HCT116 (cell line): ENCODE measurements around the gene MRAP2. TPM values are rescaled to one million over a fixed set of nuclear protein-coding genes. Genes with fewer than 3 reads are reported as not detected.

Experiments used
- ATAC-seq: fragments of 200-7000 bp; cut with Tn5 transposase; 2 replicates; pipeline ENCODE4 v1.9.1; 2020; ENCODE audit warnings: mild to moderate bottlenecking, moderate library complexity
- BruUV-seq: library from RNA; stranded (reverse); fragments of 400-500 nt; replicated peaks from 2 replicates; lab custom pipeline; 2021; lab: Mats Ljungman, UMichigan
- CTCF ChIA-PET: fragments of 300-600 bp; sonication (Branson Sonifier 250); formaldehyde crosslinking; loops from one replicate; lab custom pipeline; 2021; ENCODE audit warnings: antibody characterized with exemption; lab: Charles Lee
- POLR2A ChIA-PET: fragments of 300-600, 350-600 bp; sonication (Branson Sonifier 250); formaldehyde crosslinking; loops from one replicate; lab custom pipeline; 2021; ENCODE audit warnings: antibody characterized with exemption; lab: Charles Lee
- RAD21 ChIA-PET, 2 experiments: fragments of 300-600 bp; sonication (Branson Sonifier 250); formaldehyde crosslinking; loops; one replicate each; lab custom pipeline; 2023; ENCODE audit warnings: low total read pairs in 2 of 2; ENCODE audit not compliant: uncharacterized antibody in 2 of 2, unreplicated experiment in 2 of 2, low non-redundant PET in 1 of 2; lab: Charles Lee
- DNase-seq: peaks from one replicate; pipeline ENCODE4 v3.0.0-alpha.2; 2010; ENCODE audit warnings: low read depth, low spot score
- H2AFZ ChIP-seq: fragments of 200-600 bp; shearing (Covaris generic), sonication (generic); 2 replicates; pipeline ENCODE4 v1.6.1; 2017; ENCODE audit warnings: low read depth, mixed run types, mixed read lengths, antibody characterized with exemption, low read length; ENCODE audit not compliant: poor library complexity, severe bottlenecking
- H3K27ac ChIP-seq: 2 replicates; pipeline ENCODE4 v1.5.1; 2012; ENCODE audit warnings: low read depth, low read length
- H3K27me3 ChIP-seq: fragments of 200-600 bp; sonication (generic); 2 replicates; pipeline ENCODE4 v1.6.1; 2016; ENCODE audit warnings: mixed run types, low read length, mixed read lengths; ENCODE audit not compliant: insufficient read depth
- H3K36me3 ChIP-seq, 2 experiments: fragments of 200-500 bp in 1 of 2; fragments of 200-600 bp in 1 of 2; sonication (Bioruptor generic) in 1 of 2; sonication (generic) in 1 of 2; 2 replicates each; pipeline versions ENCODE4 v1.5.1 to v1.6.1; 2014 to 2016; ENCODE audit warnings: low read length in 2 of 2, inconsistent platforms in 1 of 2, mixed read lengths in 1 of 2, mixed run types in 1 of 2; ENCODE audit not compliant: insufficient read depth in 2 of 2, control insufficient read depth in 1 of 2
- H3K4me1 ChIP-seq, 2 experiments: fragments of 200-600 bp in 1 of 2; sonication (generic) in 1 of 2; 2 replicates each; pipeline versions ENCODE4 v1.5.1 to v1.6.1; 2012 to 2017; ENCODE audit warnings: low read length in 2 of 2, inconsistent platforms in 1 of 2, mild to moderate bottlenecking in 1 of 2, mixed read lengths in 1 of 2, mixed run types in 1 of 2, moderate library complexity in 1 of 2; ENCODE audit not compliant: insufficient read depth in 2 of 2, control insufficient read depth in 1 of 2
- H3K4me2 ChIP-seq: fragments of 200-600 bp; sonication (generic); 2 replicates; pipeline ENCODE4 v1.6.1; 2017; ENCODE audit warnings: mixed run types, low read length, mixed read lengths
- H3K4me3 ChIP-seq, 2 experiments: fragments of 200-600 bp in 1 of 2; sonication (generic) in 1 of 2; replicated peaks in 1 of 2; 2 replicates each; pipeline ENCODE4 v1.5.1; 2011 to 2016; ENCODE audit warnings: low read length in 2 of 2, control low read depth in 1 of 2, low read depth in 1 of 2, mild to moderate bottlenecking in 1 of 2, mixed read lengths in 1 of 2, mixed run types in 1 of 2
- H3K79me2 ChIP-seq: fragments of 200-600 bp; sonication (generic); 2 replicates; pipeline ENCODE4 v1.6.1; 2017; ENCODE audit warnings: mild to moderate bottlenecking, mixed run types, low read length, moderate library complexity, mixed read lengths; ENCODE audit not compliant: insufficient read depth
- H3K9ac ChIP-seq: fragments of 200-600 bp; sonication (generic); 2 replicates; pipeline ENCODE4 v1.6.1; 2016; ENCODE audit warnings: low read length, mixed read lengths
- H3K9me2 ChIP-seq: fragments of 200-600 bp; sonication (generic), shearing (Covaris generic); 2 replicates; pipeline ENCODE4 v1.6.1; 2017; ENCODE audit warnings: mixed run types, mild to moderate bottlenecking, moderate library complexity; ENCODE audit not compliant: insufficient read depth
- H3K9me3 ChIP-seq, 2 experiments: fragments of 200-500 bp in 1 of 2; fragments of 200-600 bp in 1 of 2; sonication (Bioruptor generic) in 1 of 2; sonication (generic) in 1 of 2; 2 replicates each; pipeline ENCODE4 v1.6.1; 2014 to 2017; ENCODE audit warnings: low read length in 2 of 2, mixed read lengths in 2 of 2, inconsistent platforms in 1 of 2, low read depth in 1 of 2, mild to moderate bottlenecking in 1 of 2, mixed run types in 1 of 2, moderate library complexity in 1 of 2; ENCODE audit not compliant: control insufficient read depth in 1 of 2, insufficient read depth in 1 of 2
- H4K20me1 ChIP-seq: fragments of 200-600 bp; sonication (generic), shearing (Covaris generic); 2 replicates; pipeline ENCODE4 v1.6.1; 2017; ENCODE audit warnings: mixed run types, mild to moderate bottlenecking, moderate library complexity; ENCODE audit not compliant: insufficient read depth
- CEBPB ChIP-seq: IDR thresholded peaks from 2 replicates; pipeline ENCODE4 v1.6.1; 2012; ENCODE audit warnings: low read depth
- CTCF ChIP-seq, 3 experiments: fragments of 200-600 bp in 1 of 3; sonication (generic) in 1 of 3; IDR thresholded peaks in 2 of 3; conservative IDR thresholded peaks in 1 of 3; 2 replicates each; pipeline ENCODE4 v1.5.1; 2012 to 2017; ENCODE audit warnings: low read depth in 2 of 3, low read length in 2 of 3, antibody characterized with exemption in 1 of 3, borderline replicate concordance in 1 of 3, control low read depth in 1 of 3, mild to moderate bottlenecking in 1 of 3, mixed read lengths in 1 of 3, mixed run types in 1 of 3, moderate library complexity in 1 of 3; ENCODE audit not compliant: insufficient read depth in 1 of 3
- EZH2 ChIP-seq: fragments of 200-600 bp; sonication (generic); IDR thresholded peaks from 2 replicates; pipeline ENCODE4 v1.6.1; 2017; ENCODE audit warnings: antibody characterized with exemption, mixed run types
- FOSL1 ChIP-seq: IDR thresholded peaks from 2 replicates; pipeline ENCODE4 v1.6.1; 2012; ENCODE audit warnings: low read depth
- JUND ChIP-seq: IDR thresholded peaks from 2 replicates; pipeline ENCODE4 v1.6.1; 2012
- MAX ChIP-seq: IDR thresholded peaks from 2 replicates; pipeline ENCODE4 v1.6.1; 2012
- POLR2A ChIP-seq: IDR thresholded peaks from 2 replicates; pipeline ENCODE4 v1.7.0; 2011; ENCODE audit warnings: borderline replicate concordance; ENCODE audit not compliant: insufficient read depth, insufficient read length; ENCODE audit errors: extremely low read depth
- POLR2AphosphoS5 ChIP-seq: IDR thresholded peaks from 2 replicates; pipeline ENCODE4 v1.6.1; 2011; ENCODE audit warnings: mild to moderate bottlenecking, low read depth, low read length, moderate library complexity
- TCF7L2 ChIP-seq: IDR thresholded peaks from 2 replicates; pipeline ENCODE4 v1.7.0; 2011; ENCODE audit warnings: borderline replicate concordance, inconsistent platforms; ENCODE audit not compliant: insufficient read depth, insufficient read length; ENCODE audit errors: extremely low read depth
- YY1 ChIP-seq: IDR thresholded peaks from 2 replicates; pipeline ENCODE4 v1.6.1; 2011; ENCODE audit warnings: low read length, low read depth, moderate library complexity, mild to moderate bottlenecking; ENCODE audit not compliant: insufficient replicate concordance; ENCODE audit errors: extremely low read depth
- ZNF274 ChIP-seq: fragments of 200-500 bp; sonication (Bioruptor generic); IDR thresholded peaks from 2 replicates; pipeline ENCODE4 v1.6.1; 2014; ENCODE audit warnings: mild to moderate bottlenecking, low read depth, low read length, inconsistent platforms
- intact Hi-C: fragments of 100-400 bp; cut with micrococcal nuclease; formaldehyde crosslinking; loops from 2 replicates; pipeline ENCODE4 v1.10.0; 2022
- total RNA-seq: library from RNA; stranded (reverse); gene quantifications from one replicate; pipeline ENCODE4 v1.2.1, GENCODE V29; 2021; ENCODE audit not compliant: unreplicated experiment
- TF ChIP-seq, protein P1 (sequence below): IDR thresholded peaks from 2 replicates; pipeline ENCODE4 v1.6.1; 2011; ENCODE audit warnings: mild to moderate bottlenecking, low read length, moderate library complexity; ENCODE audit not compliant: insufficient replicate concordance; ENCODE audit errors: extremely low read depth

The MRAP2 gene
- total RNA-seq, 1 experiment from 2014 or later, result 1.4 TPM

- CTCF ChIA-PET, result no interaction called here
- RAD21 ChIA-PET, result no interaction called here
These were observed 24.3 kb downstream of the MRAP2 start for GRCh38 chr6:84057908-84058307.

GRCh38 chr6:84059082-84059481 is 25.5 kb downstream of the MRAP2 start:
- ChIA-PET POLR2A (no interaction called here), RAD21 (no interaction called here), CTCF (no interaction called here)
- intact Hi-C loops, result no loop called here
- H3K9me3 ChIP-seq, result no peaks in the 10 kb centered on the region
- no TSS peak for BruUV-seq
- H3K9ac ChIP-seq, result no peak overlapping the region
- H3K36me3 ChIP-seq, result no peaks in the 10 kb centered on the region
- H3K4me1 ChIP-seq, result no peaks in the 10 kb centered on the region
- H2AFZ ChIP-seq, result no peak overlapping the region
- no peak overlapping the region for H3K4me3 ChIP-seq
- no peak for ATAC-seq
- H3K27ac ChIP-seq, result no peak overlapping the region
- DNase-seq, result no peak
- no peaks in the 10 kb centered on the region for H3K27me3 ChIP-seq
- no peaks in the 10 kb centered on the region for H3K9me2 ChIP-seq
- H3K79me2 ChIP-seq, result no peaks in the 10 kb centered on the region
- H4K20me1 ChIP-seq, result no peaks in the 10 kb centered on the region
- H3K4me2 ChIP-seq, result no peak overlapping the region
- TF ChIP-seq CTCF (IDR thresholded peaks at IDR 0.05 in 2 of 3, conservative IDR thresholded peaks at IDR 0.05 in 1 of 3; ENCODE audit: borderline replicate concordance in 1 of 3, insufficient read depth in 1 of 3, low read depth in 2 of 3, low read length in 2 of 3) (no peak), POLR2A (no peak), JUND (no peak), ZNF274 (no peak), EZH2 (no peak), TCF7L2 (no peak), FOSL1 (no peak), CEBPB (no peak), MAX (no peak), POLR2AphosphoS5 (no peak), YY1 (no peak)
- TF ChIP-seq, protein P1, sequence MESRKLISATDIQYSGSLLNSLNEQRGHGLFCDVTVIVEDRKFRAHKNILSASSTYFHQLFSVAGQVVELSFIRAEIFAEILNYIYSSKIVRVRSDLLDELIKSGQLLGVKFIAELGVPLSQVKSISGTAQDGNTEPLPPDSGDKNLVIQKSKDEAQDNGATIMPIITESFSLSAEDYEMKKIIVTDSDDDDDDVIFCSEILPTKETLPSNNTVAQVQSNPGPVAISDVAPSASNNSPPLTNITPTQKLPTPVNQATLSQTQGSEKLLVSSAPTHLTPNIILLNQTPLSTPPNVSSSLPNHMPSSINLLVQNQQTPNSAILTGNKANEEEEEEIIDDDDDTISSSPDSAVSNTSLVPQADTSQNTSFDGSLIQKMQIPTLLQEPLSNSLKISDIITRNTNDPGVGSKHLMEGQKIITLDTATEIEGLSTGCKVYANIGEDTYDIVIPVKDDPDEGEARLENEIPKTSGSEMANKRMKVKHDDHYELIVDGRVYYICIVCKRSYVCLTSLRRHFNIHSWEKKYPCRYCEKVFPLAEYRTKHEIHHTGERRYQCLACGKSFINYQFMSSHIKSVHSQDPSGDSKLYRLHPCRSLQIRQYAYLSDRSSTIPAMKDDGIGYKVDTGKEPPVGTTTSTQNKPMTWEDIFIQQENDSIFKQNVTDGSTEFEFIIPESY, result no peak

More at GRCh38 chr6:84057908-84058307, 24.3 kb downstream of the MRAP2 start:
- H4K20me1 ChIP-seq, result no peaks in the 10 kb centered on the region
- H3K4me3 ChIP-seq, result no peak overlapping the region
- DNase-seq (no peak), ATAC-seq (no peak)
- H3K27ac ChIP-seq, result no peak overlapping the region
- H3K9ac ChIP-seq, result no peak overlapping the region
- no peaks in the 10 kb centered on the region for H3K36me3 ChIP-seq
- H3K4me2 ChIP-seq, result no peak overlapping the region
- H3K9me2 ChIP-seq, result no peaks in the 10 kb centered on the region
- POLR2A ChIA-PET, result no interaction called here
- TF ChIP-seq JUND, result no peak
- TF ChIP-seq, protein P1, result no peak
- no peaks in the 10 kb centered on the region for H3K79me2 ChIP-seq
- peaks cover 1% of the 10 kb centered on the region in 2 experiments for H3K4me1 ChIP-seq
- no TSS peak for BruUV-seq
- no peak overlapping the region for H2AFZ ChIP-seq
- H3K9me3 ChIP-seq, result no peaks in the 10 kb centered on the region
- H3K27me3 ChIP-seq, result no peaks in the 10 kb centered on the region
- intact Hi-C loops, result no loop called here
